Measurements from ENCODE around the gene ZNF444.
"Not testable (repeated sequence)": the region's sequence is repeated elsewhere in the genome, so short reads cannot be mapped to it uniquely, and the experiment has no call there.

The ZNF444 gene

GRCh38 chr19:56148096-56148495 is 7.0 kb downstream of the ZNF444 start:
- no peak for DNase-seq

GRCh38 chr19:56148955-56149655 is 8.0 kb downstream of the ZNF444 start:
- not testable (repeated sequence) for DNase-seq

- DNase-seq: no peak
Observed at GRCh38 chr19:56149656-56150038, 8.6 kb downstream of the ZNF444 start.

GRCh38 chr19:56150358-56150757 is 9.3 kb downstream of the ZNF444 start:
- DNase-seq: no peak

- DNase-seq: no peak
Observed at GRCh38 chr19:56152644-56153043, 11.6 kb downstream of the ZNF444 start.

GRCh38 chr19:56153507-56153906 is 12.4 kb downstream of the ZNF444 start:
- DNase-seq: no peak

GRCh38 chr19:56155124-56155687 is 14.1 kb downstream of the ZNF444 start:
- DNase-seq: no peak

GRCh38 chr19:56156768-56157167 is 15.7 kb downstream of the ZNF444 start:
- DNase-seq: no peak

GRCh38 chr19:56158170-56158757 is 17.2 kb downstream of the ZNF444 start:
- no peak for DNase-seq

GRCh38 chr19:56159009-56159559 is 18.0 kb downstream of the ZNF444 start:
- no peak for DNase-seq

- DNase-seq: no peak
Observed at GRCh38 chr19:56159622-56160271, 18.7 kb downstream of the ZNF444 start.

GRCh38 chr19:56161534-56161933 is 20.4 kb downstream of the ZNF444 start:
- no peak for DNase-seq

- no peak for DNase-seq
Observed at GRCh38 chr19:56162258-56162657, 21.2 kb downstream of the ZNF444 start.

- DNase-seq: no peak
Observed at GRCh38 chr19:56163097-56163496, 22.0 kb downstream of the ZNF444 start.

- no peak for DNase-seq
Observed at GRCh38 chr19:56167064-56167578, 26.0 kb downstream of the ZNF444 start.

GRCh38 chr19:56170261-56170660 is 29.2 kb downstream of the ZNF444 start:
- peak; percentile 79 for DNase-seq

- no peak for DNase-seq
Observed at GRCh38 chr19:56174086-56174485, 33.0 kb downstream of the ZNF444 start.

GRCh38 chr19:56174550-56174949 is 33.5 kb downstream of the ZNF444 start:
- DNase-seq: no peak

- DNase-seq: not testable (repeated sequence)
Observed at GRCh38 chr19:56175861-56176307, 34.8 kb downstream of the ZNF444 start, which contains the start of gene GALP. Gene GALP (plus strand): TSS chr19:56176008. CDS start chr19:56177109, 1,101 bp downstream.

GRCh38 chr19:56176310-56176709 is 35.2 kb downstream of the ZNF444 start:
- DNase-seq: not testable (repeated sequence)

- DNase-seq: peak; percentile 32
Observed at GRCh38 chr19:56176881-56177280, 35.8 kb downstream of the ZNF444 start.

- no peak for DNase-seq
Observed at GRCh38 chr19:56177564-56178243, 36.6 kb downstream of the ZNF444 start.

- DNase-seq: no peak
Observed at GRCh38 chr19:56189785-56190184, 48.7 kb downstream of the ZNF444 start.

All from NCI-H510A treated with DMSO at 0.1 percent for 48 hours (cell line).